ENCODE results near the gene PTPRU.

- no peak for TF ChIP-seq CTCF (conservative IDR thresholded peaks at IDR 0.05; ENCODE audit: low read depth, low read length)
- TF ChIP-seq EZH2phosphoT487 (IDR thresholded peaks at IDR 0.05; ENCODE audit: borderline replicate concordance, low read length), result no peak
Measured at GRCh38 chr1:29209173-29209572, 27.1 kb upstream of the PTPRU start.
